PC-3 (cell line): ENCODE results near the gene SLC3A2.
"Not testable (repeated sequence)": the region's sequence is repeated elsewhere in the genome, so short reads cannot be mapped to it uniquely, and the experiment has no call there.

ENCODE experiments used
- CTCF ChIP-seq: fragments of 300-600 bp; sonication (generic); conservative IDR thresholded peaks from 2 replicates; pipeline ENCODE4 v1.5.1; 2017; ENCODE audit warnings: antibody characterized with exemption, low read depth, mild to moderate bottlenecking, low read length
- EZH2 ChIP-seq: fragments of 300-600 bp; sonication (generic); IDR thresholded peaks from one replicate; pipeline ENCODE4 v1.6.1; 2017; ENCODE audit warnings: antibody characterized with exemption, mild to moderate bottlenecking, low read length; ENCODE audit not compliant: unreplicated experiment
- EZH2phosphoT487 ChIP-seq: fragments of 300-600 bp; sonication (generic); IDR thresholded peaks from 2 replicates; pipeline ENCODE4 v1.6.1; 2018; ENCODE audit warnings: mild to moderate bottlenecking, antibody characterized with exemption, low read length, borderline replicate concordance

DNA sequence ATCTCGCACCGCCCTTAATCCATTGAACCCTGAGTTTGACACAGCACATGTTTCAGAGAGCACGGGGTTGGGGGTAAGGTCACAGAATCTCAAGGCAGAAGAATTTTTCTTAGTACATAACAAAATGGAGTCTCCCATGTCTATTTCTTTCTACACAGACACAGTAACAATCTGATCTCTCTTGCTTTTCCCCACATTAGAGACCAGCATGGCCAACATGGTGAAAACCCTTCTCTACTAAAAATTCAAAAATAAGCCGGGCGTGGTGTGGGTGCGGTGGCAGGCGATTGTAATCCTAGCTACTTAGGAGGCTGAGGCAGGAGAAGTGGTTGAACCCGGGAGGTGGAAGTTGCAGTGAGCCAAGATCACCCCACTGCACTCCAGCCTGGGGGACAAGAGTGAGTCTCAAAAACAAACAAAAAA lies 21.4 kb upstream of the SLC3A2 start:
- TF ChIP-seq CTCF, EZH2, EZH2phosphoT487: not testable (repeated sequence)
